Loucy (cell line): ENCODE measurements around the gene NPPA.
A peak's percentile ranks its signal among the peaks of the same experiment; 100 is the strongest.

Experiments
- H2AFZ ChIP-seq: fragments of 200-600 bp; sonication (generic); 2 replicates; pipeline ENCODE4 v1.6.0; 2016; ENCODE audit warnings: antibody characterized with exemption, mild to moderate bottlenecking, low read length, moderate library complexity
- H3F3A ChIP-seq: fragments of 200-600 bp; 2 replicates; pipeline ENCODE4 v1.6.0; 2016; ENCODE audit warnings: antibody characterized with exemption, low read depth, mild to moderate bottlenecking
- H3K27me3 ChIP-seq: fragments of 200-600 bp; sonication (generic); 2 replicates; pipeline ENCODE4 v1.6.1; 2014; ENCODE audit warnings: low read length, mild to moderate bottlenecking; ENCODE audit not compliant: insufficient read depth, poor library complexity, severe bottlenecking
- H3K36me3 ChIP-seq: fragments of 200-600 bp; sonication (generic); 2 replicates; pipeline ENCODE4 v1.6.1; 2016; ENCODE audit warnings: low read length; ENCODE audit not compliant: insufficient read depth
- H3K4me1 ChIP-seq: fragments of 200-600 bp; sonication (generic); 2 replicates; pipeline ENCODE4 v1.5.1; 2014; ENCODE audit warnings: low read length, mild to moderate bottlenecking; ENCODE audit not compliant: insufficient read depth, poor library complexity, severe bottlenecking
- H3K4me2 ChIP-seq: fragments of 200-600 bp; sonication (generic); 2 replicates; pipeline ENCODE4 v1.6.0; 2014; ENCODE audit warnings: antibody characterized with exemption, low read length, low read depth, mild to moderate bottlenecking; ENCODE audit not compliant: poor library complexity, severe bottlenecking
- H3K4me3 ChIP-seq: fragments of 200-600 bp; sonication (generic); 2 replicates; pipeline ENCODE4 v1.5.1; 2014; ENCODE audit warnings: low read length, mild to moderate bottlenecking, mixed read lengths; ENCODE audit not compliant: poor library complexity, severe bottlenecking
- H3K79me2 ChIP-seq: fragments of 200-600 bp; sonication (generic); 2 replicates; pipeline ENCODE4 v1.6.1; 2014; ENCODE audit warnings: low read length; ENCODE audit not compliant: insufficient read depth
- H3K9ac ChIP-seq: fragments of 200-600 bp; sonication (generic); 2 replicates; pipeline ENCODE4 v1.6.0; 2014; ENCODE audit warnings: mild to moderate bottlenecking, low read depth, low read length, moderate library complexity; ENCODE audit not compliant: poor library complexity, severe bottlenecking
- H3K9me2 ChIP-seq: fragments of 200-600 bp; sonication (generic); replicated peaks from 2 replicates; pipeline ENCODE4 v1.6.1; 2016; ENCODE audit warnings: low read depth, low read length, mixed read lengths
- H3K9me3 ChIP-seq: fragments of 200-600 bp; sonication (generic); 2 replicates; pipeline ENCODE4 v1.6.1; 2014; ENCODE audit warnings: mild to moderate bottlenecking, antibody characterized with exemption, low read length, low read depth; ENCODE audit not compliant: insufficient read depth
- H4K20me1 ChIP-seq: fragments of 200-600 bp; sonication (generic); 2 replicates; pipeline ENCODE4 v1.6.0; 2014; ENCODE audit warnings: antibody characterized with exemption, low read length, mild to moderate bottlenecking; ENCODE audit not compliant: insufficient read depth, poor library complexity, severe bottlenecking
- CTCF ChIP-seq: fragments of 200-600 bp; sonication (generic); conservative IDR thresholded peaks from 2 replicates; pipeline ENCODE4 v1.5.1; 2014; ENCODE audit warnings: mild to moderate bottlenecking, antibody characterized with exemption, low read length
- EZH2phosphoT487 ChIP-seq: fragments of 200-600 bp; IDR thresholded peaks from 2 replicates; pipeline ENCODE4 v1.6.1; 2018; ENCODE audit warnings: antibody characterized with exemption, mild to moderate bottlenecking, moderate library complexity, borderline replicate concordance

Gene NPPA

GRCh38 chr1:11860083-11860482 lies 12.5 kb upstream of the NPPA start:
- H3K4me3 ChIP-seq = no peak overlapping the region
- no peaks in the 10 kb centered on the region for H3K27me3 ChIP-seq
- no peaks in the 10 kb centered on the region for H3K9me3 ChIP-seq
- H3K4me2 ChIP-seq = no peak overlapping the region
- H3F3A ChIP-seq = no peaks in the 10 kb centered on the region; the same call in 1 of the 2 replicates
- no peaks in the 10 kb centered on the region for H3K36me3 ChIP-seq
- H3K9me2 ChIP-seq = no peaks in the 10 kb centered on the region
- H3K4me1 ChIP-seq = no peaks in the 10 kb centered on the region
- H2AFZ ChIP-seq = no peak overlapping the region
- H4K20me1 ChIP-seq = no peaks in the 10 kb centered on the region
- TF ChIP-seq EZH2phosphoT487 (no peak), CTCF (no peak)
- H3K79me2 ChIP-seq = no peaks in the 10 kb centered on the region
- H3K9ac ChIP-seq = no peak overlapping the region

- no peak overlapping the region for H2AFZ ChIP-seq
- H3K36me3 ChIP-seq = no peaks in the 10 kb centered on the region
- no peak overlapping the region for H3K4me3 ChIP-seq
- no peaks in the 10 kb centered on the region for H4K20me1 ChIP-seq
- no peak overlapping the region for H3K9ac ChIP-seq
- peak; percentile 54 for TF ChIP-seq CTCF
- TF ChIP-seq EZH2phosphoT487 = no peak
- no peaks in the 10 kb centered on the region; the same call in 1 of the 2 replicates for H3F3A ChIP-seq
- H3K27me3 ChIP-seq = no peaks in the 10 kb centered on the region
- H3K79me2 ChIP-seq = no peaks in the 10 kb centered on the region
- H3K4me2 ChIP-seq = no peak overlapping the region
- no peaks in the 10 kb centered on the region for H3K9me2 ChIP-seq
- no peaks in the 10 kb centered on the region for H3K4me1 ChIP-seq
- H3K9me3 ChIP-seq = no peaks in the 10 kb centered on the region
These were observed 11.6 kb upstream of the NPPA start for GRCh38 chr1:11858968-11859871.

- H3K9me2 ChIP-seq = no peaks in the 10 kb centered on the region
- no peaks in the 10 kb centered on the region for H3K4me1 ChIP-seq
- H3K4me3 ChIP-seq = no peak within 1 kb of the TSS
- H3K4me2 ChIP-seq = no peak within 1 kb of the TSS
- H3F3A ChIP-seq = no peaks in the 10 kb centered on the region; the same call in 1 of the 2 replicates
- no peak within 1 kb of the TSS for H2AFZ ChIP-seq
- H3K36me3 ChIP-seq = no peaks in the 10 kb centered on the region
- H3K79me2 ChIP-seq = no peaks in the 10 kb centered on the region
- no peaks in the 10 kb centered on the region for H4K20me1 ChIP-seq
- H3K27me3 ChIP-seq = no peaks in the 10 kb centered on the region
- TF ChIP-seq CTCF (no peak), EZH2phosphoT487 (no peak)
- H3K9me3 ChIP-seq = no peaks in the 10 kb centered on the region
- no peak within 1 kb of the TSS for H3K9ac ChIP-seq
These were observed 11.0 kb upstream of the NPPA start, which contains the start of gene NPPB for GRCh38 chr1:11858613-11858967. Gene NPPB, minus strand, starts transcription at chr1:11858945. Its CDS starts 112 bp downstream, at chr1:11858833.
